ENCODE data around the gene NOVA1.

The NOVA1 gene

DNA sequence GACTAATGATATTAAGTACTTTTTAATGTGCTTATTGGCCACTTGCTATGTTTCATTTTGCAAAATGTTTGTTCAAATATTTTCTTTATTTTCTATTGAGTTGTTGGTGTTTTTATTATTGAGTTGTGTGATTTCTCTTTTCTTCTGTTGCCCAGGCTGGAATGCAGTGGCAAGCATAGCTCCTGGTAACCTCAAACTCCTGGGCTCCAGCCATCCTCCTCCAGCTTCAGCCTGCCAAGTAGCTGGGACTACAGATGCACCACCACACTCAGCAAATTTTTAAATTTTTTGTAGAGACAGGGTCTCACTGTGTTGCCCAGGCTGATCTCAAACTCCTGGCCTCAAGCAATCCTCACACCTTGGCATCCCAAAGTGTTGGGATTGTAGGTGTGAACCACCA is 199.2 kb downstream of the NOVA1 start:
- H2AFZ ChIP-seq, result no peak overlapping the region
- TF ChIP-seq, protein P1, sequence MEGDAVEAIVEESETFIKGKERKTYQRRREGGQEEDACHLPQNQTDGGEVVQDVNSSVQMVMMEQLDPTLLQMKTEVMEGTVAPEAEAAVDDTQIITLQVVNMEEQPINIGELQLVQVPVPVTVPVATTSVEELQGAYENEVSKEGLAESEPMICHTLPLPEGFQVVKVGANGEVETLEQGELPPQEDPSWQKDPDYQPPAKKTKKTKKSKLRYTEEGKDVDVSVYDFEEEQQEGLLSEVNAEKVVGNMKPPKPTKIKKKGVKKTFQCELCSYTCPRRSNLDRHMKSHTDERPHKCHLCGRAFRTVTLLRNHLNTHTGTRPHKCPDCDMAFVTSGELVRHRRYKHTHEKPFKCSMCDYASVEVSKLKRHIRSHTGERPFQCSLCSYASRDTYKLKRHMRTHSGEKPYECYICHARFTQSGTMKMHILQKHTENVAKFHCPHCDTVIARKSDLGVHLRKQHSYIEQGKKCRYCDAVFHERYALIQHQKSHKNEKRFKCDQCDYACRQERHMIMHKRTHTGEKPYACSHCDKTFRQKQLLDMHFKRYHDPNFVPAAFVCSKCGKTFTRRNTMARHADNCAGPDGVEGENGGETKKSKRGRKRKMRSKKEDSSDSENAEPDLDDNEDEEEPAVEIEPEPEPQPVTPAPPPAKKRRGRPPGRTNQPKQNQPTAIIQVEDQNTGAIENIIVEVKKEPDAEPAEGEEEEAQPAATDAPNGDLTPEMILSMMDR (IDR thresholded peaks at IDR 0.05), result no peak
- no peaks in the 10 kb centered on the region for H3K27me3 ChIP-seq (ENCODE audit: control insufficient read depth, insufficient read depth, low read length)
- peaks cover 8% of the 10 kb centered on the region for H3K4me1 ChIP-seq
- no peaks in the 10 kb centered on the region for H3K9me3 ChIP-seq (ENCODE audit: control insufficient read depth, low read length)
- no peak overlapping the region for H3K4me3 ChIP-seq (ENCODE audit: low read depth, low read length)
- no peaks in the 10 kb centered on the region for H3K36me3 ChIP-seq (ENCODE audit: control insufficient read depth, insufficient read depth, low read length)
- no peaks in the 10 kb centered on the region for H3K79me2 ChIP-seq
- H3K4me2 ChIP-seq (ENCODE audit: low read length), result no peak overlapping the region
- H3K9ac ChIP-seq, result no peak overlapping the region
- H3K27ac ChIP-seq, result no peak overlapping the region

Data from parathyroid adenoma (tissue), 2 donors.